Suppressor macrophage treated with lipopolysaccharide for 1 hour (primary cell): ENCODE results near the gene ATRNL1.

Experiments
- DNase-seq, 3 donors: peaks; one replicate each; pipeline ENCODE4 v3.0.0-alpha.2; 2020 to 2022

The ATRNL1 gene

DNA sequence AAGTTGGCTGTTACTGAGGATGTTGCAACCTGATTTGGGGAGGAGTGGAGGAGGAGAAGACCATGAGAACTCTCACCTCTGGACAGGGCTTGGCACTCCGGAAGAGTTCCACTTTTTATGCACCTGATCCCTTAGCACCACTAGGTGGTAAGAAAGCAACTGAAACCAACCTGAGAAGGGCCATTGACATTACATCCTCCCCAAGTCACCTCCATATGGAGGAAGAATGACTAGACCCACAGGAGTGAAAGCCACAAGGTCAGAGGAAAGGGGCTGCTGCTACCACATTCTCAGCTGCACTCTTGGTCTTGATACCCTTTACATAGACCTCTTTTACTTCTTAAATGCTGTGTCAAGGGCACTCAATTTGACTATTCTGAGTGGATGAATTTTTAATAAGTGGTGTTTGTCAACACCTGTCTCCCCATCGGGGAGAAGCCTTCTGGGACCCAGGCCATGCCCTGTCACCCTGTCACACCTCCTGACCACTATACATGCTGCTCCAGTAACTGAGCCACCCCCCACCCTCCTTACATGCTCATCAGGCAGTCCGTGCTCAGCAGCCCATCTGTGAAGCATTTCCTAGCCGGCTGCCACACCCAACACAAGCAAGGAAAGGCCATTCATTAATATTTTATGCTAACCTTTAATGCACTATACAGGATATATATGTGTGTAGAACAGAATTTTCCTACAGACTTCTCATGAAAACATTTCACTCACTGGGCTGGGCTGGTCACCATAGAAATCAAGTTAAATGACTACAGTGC is 817.0 kb downstream of the ATRNL1 start:
- DNase-seq = no peak

DNA sequence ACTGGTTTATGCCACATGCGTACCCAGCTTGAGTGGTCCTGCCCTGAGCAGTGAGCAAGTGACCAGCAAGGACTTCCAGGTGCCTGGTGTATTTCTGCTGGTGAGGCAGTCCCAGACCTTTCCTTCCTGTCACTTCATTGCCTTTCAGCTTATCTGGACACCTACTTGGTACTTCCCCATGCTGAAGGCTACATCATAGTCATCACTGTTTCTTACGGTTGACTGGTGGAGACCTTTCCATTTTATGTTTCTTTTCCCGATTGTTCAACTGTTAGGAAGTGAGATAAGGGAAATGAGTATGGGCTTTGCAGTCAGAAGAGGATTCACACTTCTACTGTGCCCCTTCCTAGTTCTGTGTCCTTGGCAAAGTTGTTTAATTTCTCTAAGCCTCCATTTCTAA is 821.3 kb downstream of the ATRNL1 start:
- no peak for DNase-seq

DNA sequence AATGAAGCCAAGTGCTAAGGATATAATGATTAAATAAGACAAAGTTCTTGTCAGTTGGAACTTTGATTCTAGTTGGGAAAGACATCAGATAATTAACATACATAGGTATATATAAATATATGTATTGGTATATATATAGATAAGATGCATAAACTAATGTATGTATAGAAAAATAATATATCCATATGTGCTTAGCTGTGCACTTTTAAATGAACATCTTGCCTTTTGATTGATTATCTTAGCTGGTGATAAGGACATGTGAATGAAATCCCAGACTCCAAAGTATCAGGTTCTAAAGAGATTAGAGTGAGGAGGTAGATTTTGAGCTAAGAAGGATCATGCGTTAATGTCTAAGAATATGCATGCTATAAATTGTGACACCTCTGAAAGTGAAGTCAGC is 822.3 kb downstream of the ATRNL1 start:
- no peak for DNase-seq

DNA sequence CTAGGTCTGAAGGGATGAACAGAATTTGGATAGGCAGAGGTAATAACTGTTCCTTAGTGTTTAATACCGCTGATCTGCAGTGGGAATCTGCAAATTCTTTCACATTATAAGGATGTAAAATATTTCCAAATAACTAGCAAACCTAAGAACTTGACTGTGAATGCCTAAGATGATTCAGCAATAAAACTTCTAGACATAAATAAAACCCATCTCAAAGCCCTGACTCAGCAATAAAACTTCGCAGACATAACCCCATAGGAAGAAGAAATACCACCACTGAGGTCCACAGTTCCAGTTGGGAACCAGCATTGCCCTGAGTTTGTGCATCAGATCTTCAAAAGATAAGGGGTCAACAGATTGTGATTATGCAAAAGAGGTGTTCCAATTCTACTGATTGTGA is 825.6 kb downstream of the ATRNL1 start:
- no peak for DNase-seq

DNA sequence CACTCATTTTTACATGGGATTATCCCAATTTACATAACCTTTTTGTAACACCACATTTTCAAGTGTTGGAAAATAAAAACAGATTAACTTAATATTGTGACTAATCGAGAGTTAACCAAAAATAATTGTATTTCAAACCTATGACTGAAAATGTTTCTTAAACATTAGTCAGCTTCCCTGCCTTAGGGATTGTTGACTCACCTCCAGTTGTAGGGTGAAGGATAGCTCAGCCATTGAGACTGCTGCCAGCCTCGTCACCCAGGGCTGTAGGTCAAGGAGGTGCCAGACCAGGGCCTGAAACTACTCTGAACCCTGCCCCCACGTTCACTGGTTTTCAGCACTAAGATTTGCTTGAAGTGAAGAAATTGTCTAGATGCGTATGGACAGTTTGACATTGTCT is 828.6 kb downstream of the ATRNL1 start:
- DNase-seq = no peak

DNA sequence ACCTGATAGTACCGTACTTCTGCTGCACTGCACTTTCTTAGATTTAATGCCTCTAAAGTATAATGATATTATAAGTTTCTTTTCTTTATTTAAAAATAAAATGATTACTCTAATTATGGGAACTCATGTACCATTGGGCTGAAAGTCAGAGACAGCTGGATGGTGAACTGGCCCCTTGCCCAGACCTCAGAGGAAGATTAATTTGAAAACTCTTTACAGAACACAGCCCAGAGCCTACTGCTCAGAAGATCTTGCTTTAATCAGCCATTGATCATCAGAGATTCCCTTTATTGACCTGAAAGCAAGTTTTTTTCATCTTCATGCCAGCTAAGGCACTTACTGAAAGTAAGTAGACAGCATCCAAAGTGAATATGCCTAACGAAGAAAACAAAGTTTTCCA is 838.1 kb downstream of the ATRNL1 start:
- DNase-seq = no peak

DNA sequence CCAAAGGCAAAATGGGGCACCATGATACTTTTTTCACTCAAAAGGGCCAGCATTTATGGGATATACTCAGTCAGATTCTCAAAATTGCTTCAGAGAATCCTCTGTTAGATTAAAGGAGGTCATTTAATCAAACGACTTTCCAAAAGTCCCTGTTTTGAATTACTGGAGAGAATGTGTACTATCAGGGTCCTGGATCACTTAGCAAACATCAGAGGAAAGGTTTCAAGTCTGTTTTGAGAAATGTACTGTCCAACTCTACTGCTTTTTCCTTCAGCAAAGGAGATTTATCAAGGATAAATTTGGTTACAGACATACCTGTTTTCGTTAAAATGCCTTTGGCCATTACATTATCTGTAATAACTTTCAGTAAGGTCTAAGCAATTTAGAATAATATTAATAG is 838.9 kb downstream of the ATRNL1 start:
- DNase-seq = no peak

DNA sequence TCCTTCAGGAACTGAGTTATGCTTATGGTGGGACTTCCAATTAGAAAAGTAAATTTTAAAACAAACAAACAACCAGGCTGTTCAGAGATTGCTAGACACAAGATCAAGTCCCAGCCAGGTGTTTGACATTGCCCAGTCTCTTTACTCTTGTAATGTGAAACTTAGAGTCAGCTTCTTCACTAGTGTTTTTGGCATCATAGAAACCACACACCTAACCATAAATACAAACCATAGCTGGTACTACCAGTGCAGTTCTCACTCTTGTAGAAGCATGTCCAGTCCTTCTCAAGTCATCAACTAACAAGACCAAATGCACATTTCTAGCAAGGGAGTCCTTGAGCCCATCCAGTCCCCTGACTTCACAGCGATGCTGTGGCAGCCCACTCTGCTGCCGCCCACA is 839.9 kb downstream of the ATRNL1 start:
- DNase-seq = no peak

DNA sequence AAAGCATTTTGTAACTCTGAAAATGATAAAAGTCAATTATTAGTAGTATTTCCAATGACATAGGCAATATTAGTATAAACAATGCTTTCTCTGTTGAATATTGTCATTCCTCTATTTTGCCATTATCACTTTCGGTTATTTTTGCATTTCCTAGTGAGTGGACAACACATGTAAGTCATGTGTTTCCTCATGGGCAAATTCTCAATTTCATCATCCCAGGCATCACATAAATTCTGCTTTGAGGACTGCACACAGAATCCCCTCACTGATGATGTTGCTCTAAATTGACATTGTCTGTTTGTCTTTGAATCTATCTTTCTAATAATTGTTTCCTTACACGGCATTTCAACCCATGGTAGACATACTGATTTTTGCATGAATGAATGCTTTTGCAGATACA is 842.6 kb downstream of the ATRNL1 start:
- DNase-seq = no peak

DNA sequence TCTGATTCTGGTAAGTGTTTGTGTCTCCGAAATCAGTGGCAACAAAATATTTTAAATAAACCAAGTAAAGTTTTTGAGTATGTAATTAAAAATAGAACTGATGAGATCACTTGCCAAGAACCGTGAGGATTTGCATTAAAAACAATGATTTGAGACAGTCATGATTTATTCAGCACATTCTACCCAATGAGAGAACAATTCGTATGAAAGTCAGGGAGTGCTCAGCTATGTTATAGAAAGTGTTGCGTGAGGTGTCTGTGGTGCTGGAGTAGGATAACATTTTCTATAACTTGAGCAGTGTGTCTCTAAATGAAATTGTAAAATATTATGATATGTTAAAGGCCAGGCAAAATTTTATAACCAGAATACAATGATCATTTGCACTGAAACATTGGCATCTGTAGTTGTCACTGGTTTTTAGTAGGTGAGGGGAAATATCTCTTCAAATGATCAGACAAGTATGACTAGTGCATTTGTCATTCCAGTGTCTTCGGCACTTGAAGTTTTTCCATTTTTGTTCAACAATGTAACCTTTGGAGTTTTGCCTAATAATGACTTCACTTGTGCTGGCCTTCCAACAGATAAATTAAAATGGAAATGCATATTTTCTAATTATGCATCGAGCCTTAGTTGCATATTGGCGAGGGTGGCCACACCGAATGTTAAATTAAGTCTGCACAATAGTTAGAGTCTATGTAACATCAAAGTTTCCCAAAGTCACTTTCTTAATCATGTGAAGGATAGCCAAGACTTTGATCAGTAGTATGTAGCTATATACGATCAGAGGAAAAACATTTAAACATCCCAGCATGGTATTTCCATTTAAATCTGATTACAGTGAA is 844.0 kb downstream of the ATRNL1 start:
- DNase-seq = no peak

DNA sequence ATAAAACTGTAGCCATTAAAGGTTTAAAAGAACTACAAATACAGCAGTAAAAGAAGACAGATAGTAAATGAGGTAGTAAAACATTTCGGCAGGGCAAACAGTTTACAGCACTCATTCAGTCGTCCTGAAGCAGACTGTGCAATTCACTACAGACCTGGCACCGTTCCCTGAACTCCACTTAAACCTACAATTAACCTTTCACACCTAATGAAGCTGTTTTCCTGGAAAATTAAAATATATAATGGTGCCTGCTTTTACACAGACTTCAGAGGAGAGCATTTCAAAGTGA is 844.5 kb downstream of the ATRNL1 start:
- no peak for DNase-seq

DNA sequence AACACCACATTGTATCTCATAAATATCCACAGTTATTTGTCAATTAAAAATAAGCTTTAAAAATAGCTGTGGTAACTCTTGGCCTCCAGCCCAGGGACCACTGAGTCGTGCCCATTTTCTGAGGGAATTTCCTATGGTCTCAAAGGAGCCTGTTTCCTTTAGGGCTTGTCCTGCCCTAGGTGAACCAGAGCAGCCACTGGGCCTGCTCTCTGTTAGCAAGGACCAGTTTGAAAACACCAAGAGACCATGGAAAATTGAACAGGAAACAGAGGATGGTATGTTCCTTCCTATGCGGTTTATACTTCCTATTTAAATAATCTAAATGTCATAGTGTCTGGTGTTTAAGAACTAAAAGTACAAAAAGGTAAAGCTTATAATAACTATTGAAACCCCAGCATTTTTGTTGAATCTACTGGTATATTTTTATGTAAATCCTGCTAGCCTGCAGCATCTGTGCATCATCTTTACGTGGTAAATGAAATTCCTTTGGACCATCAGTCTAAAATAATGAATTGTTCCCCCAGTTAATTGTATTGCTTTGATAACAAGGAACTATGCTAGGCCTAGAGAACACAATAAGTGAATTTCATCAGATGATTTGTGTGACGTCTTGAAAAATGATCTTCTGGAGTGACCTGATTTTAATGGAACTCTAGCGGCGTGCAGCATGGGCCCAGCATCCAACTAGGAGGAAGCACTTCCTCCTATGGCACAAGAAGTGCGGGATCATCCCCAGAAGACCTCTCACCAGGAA is 846.1 kb downstream of the ATRNL1 start:
- DNase-seq = no peak

DNA sequence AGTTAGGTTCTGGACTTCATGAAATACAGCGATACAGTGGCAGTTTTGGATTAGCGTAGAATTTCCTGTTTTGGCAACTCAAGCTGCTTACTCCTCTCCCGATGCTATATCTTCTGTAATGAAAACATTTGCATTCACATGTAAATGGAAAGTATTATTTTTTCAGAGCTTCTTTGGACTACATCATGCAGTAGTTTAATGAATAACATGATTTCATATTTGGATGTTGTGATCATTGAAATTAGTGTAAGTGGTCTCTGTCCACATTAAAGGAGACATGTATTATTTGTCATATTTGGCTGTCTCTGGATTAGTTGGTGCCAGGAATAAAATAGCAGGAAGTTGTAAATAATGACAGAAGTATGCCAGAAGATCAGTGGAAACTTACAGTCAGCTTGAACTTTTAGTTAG is 848.2 kb downstream of the ATRNL1 start:
- no peak for DNase-seq

DNA sequence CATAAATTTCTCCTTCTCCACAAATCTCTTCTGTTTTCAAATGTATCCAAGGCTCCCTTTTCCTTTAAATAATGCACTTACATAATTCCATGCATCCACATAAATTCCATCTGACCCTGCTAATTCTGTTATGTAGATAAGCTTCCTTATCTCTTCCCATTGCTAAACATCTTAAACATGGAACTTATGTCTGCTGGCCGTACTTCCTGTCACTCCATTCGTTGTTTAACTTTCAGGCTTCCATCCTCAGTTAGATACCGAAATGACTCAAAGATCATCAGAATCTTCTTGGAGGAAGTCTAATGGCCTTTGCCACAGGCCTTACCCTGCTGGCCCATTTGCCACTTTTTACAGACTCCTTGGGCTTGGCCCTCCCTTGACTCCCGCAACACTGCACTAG is 848.9 kb downstream of the ATRNL1 start:
- no peak for DNase-seq

DNA sequence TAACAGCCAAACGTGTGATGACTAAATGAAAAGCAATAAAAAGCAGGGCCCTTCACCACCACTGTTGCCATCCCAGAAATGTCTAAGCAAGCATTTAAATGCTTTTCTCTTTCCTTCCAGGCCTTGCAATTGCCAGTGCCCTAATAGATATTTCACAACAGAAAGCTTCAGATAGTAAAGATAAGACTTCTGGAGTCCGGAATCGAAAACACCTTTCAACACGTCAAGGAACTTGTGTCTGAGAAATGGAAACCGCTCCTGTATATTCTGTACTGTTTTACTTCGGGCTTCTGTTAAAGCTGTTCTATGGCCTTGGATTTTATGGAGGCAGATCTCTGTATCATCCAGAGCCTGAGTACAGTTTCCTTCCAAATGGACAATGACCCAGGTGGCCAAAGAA is 851.4 kb downstream of the ATRNL1 start:
- DNase-seq = no peak

DNA sequence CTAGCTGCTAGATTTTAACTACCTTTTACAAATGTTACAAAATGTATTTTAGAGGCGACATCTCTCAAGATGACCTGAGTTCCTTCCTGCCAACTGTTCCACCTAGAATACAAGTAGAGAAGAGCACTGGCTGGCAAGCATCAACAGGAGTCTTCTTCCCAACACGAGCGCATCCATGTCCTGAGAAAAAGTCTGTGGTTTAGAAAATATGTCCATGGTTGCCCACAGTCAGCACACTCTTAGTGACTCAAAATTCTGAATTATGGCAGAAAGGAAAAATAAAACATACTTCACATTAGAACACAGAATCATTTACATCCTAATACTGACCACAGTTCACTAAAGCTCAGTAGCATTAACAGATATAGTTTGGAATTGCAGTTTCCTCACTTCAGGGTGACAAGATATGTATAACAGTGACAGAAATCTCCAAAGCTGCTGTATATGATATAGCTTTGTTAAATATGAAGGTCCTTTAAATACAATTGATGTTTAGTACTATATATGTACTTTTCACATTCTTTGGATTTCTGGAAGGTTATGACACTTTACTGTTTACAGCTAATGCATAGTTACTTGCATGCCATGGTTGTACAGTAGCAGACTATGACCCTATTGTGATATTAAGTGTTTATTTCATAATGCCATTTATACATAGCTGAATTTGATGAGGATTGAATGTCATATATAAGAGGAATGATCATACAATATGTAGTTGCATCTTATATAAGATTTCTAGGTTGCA is 852.7 kb downstream of the ATRNL1 start:
- no peak for DNase-seq

DNA sequence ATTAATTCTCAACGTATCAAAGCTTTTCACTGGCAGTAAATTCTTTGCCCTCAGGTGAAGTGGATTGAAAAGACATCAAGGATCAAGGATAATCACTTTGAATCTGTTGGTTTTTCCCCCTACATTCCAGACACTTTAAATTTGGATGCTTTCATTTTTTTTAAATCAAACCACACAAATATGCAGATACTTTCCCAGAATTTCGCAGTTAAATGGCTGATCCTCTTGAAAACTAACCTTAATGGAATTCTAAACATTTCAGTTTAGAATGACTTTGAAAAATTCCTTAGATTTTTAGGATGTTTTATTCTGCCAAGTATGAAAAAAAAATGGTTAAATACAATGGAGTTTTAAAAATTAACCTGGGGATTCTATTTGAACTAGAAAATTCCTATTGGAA is 853.9 kb downstream of the ATRNL1 start:
- no peak for DNase-seq

DNA sequence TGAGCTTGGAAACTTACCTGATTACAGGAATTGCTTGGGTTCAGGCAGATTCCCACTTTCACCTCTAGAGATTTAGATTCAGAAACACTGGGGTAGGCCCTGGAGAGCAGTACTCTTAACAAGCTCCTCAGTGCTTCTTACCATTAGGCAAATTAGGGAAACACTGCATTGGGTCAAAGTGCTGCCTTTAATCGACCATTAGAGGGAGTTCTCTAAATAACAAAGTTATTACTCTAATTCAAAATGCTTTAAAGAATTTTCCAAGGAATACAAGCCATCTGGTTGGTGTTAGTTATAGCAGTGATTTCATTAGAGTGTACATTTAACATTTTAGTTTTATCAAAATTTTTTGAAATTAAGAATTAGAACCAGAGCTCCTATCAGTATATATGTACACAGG is 855.3 kb downstream of the ATRNL1 start:
- no peak for DNase-seq

DNA sequence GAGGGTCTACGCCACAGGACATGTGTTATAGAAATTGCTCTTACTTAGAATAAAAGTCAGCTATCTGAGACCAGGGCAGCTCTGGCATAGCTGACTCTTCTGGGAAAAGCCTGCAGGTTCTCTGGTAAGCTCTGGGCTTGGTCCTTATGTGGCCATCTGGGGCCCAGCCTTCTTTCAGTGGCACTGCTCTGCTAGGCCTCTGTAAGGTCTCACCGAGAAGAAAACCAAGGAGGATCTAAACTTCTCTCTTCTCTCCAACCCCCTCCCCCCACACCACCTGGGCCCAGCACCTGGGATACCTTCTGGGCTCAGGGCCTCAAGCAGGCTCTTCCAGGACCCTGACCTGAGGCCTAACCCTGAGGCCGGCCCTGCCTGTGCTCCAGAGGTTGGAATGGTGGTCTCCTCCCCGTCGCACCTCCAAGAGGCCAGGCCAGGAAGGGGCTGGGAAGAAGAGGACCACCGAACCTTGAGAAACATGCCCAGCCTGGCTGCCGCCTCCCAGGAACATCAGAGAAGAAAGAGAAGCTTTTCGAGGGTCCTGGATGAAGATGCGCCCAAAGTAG is 856.2 kb downstream of the ATRNL1 start:
- no peak for DNase-seq

DNA sequence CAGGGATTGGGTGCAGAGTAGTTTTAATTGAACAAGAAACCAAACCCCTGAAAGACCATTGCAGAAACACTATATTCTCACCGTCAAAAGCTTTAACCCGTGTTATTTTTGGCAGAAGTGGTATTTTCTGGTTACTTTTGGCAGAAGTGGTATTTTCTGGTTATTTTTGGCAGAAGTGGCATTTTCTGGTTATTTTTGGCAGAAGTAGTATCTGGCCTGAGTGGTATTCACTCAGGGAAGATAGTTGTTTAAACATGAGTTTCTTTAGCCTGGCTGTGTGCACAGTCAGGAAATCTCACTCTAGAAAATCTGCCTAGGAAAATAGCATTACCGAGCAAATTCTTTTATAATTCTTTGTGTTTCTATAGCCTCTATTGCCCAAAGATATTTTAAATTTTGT is 857.2 kb downstream of the ATRNL1 start:
- no peak for DNase-seq

DNA sequence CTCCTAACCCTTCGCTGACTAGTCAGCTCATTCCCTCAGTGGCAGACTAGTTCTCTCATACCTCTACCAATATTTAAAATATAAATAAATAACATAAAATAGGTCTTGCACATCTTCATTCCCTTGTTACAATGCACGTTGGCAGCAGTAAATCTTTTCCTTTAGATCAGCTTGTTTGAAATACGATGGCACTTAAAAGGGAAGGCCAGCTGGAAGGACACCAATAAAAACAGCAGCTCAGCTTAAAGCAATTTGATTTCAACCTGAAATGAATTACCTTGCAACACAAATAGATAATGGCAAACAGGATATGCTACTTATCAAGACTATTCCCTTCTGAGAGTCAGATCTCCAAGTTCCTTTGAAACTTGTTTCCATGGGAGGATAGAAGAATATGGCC is 858.1 kb downstream of the ATRNL1 start:
- no peak for DNase-seq

DNA sequence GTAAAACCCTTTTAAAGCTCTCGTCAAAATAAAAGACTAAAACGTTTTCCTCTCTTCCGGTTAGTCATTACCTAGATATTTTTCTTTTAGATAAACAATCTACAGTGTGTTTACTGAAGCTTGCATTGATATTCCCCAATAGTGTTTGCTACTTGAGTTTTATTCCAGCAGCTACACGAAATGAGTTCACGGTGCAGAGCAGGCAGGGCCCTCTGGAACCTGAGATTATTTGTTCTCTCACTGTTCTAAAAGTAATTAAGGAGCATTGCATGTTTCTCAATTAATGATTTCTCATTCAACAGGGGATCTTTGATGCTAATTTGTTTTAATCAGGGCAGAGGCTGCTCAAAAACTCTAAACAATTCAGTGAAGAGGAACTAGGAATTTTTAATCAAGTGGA is 860.1 kb downstream of the ATRNL1 start:
- DNase-seq = no peak

DNA sequence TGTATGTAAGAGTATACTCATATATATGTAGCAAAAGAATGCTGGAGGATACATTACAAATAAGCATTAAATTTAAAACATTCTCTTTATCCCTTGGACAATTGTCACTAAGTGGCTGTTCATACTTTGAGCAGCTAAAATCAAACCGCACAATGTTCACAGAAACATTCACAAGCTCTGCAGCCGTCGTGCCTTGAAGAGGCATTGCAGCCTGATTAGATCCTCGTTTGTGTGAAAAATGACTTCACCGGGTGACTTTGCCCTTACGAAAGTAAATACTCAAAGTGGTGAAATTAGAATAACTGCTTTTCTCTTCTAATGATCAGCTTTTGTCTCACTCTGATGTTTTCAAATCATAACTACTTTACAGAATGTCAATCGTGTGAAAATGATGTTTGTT is 860.8 kb downstream of the ATRNL1 start:
- no peak for DNase-seq
